NK-92 treated with Interleukin-12 subunit alpha and Interleukin-12 subunit beta, amount 100 ng/mL, for 24 hours (cell line): ENCODE data around the gene DBNL.
"Not testable (repeated sequence)": the region's sequence is repeated elsewhere in the genome, so short reads cannot be mapped to it uniquely, and the experiment has no call there.

ENCODE experiments used
- DNase-seq: peaks from one replicate; lab custom pipeline; 2025; lab: John Stamatoyannopoulos, UW

The DBNL gene

GRCh38 chr7:44044315-44045225 lies at the start of gene DBNL:
TSS of gene DBNL (plus strand) at chr7:44044702. CDS start at chr7:44044738, 36 bp downstream.
- DNase-seq = peak; percentile 79

GRCh38 chr7:43997532-43997931 lies 47.0 kb upstream of the DBNL start, which contains the start of gene SPDYE1:
TSS of gene SPDYE1 (plus strand) at chr7:43997897. CDS start at chr7:43999950, 2,053 bp downstream.
- DNase-seq = not testable (repeated sequence)

GRCh38 chr7:44012081-44012480 lies 32.4 kb upstream of the DBNL start:
- not testable (repeated sequence) for DNase-seq

- DNase-seq = not testable (repeated sequence)
These were observed 29.4 kb upstream of the DBNL start for GRCh38 chr7:44015090-44015489.

- peak; percentile 91 for DNase-seq
These were observed 25.4 kb upstream of the DBNL start for GRCh38 chr7:44018857-44019807.

GRCh38 chr7:44019825-44020224 lies 24.7 kb upstream of the DBNL start:
- DNase-seq = not testable (repeated sequence)

- not testable (repeated sequence) for DNase-seq
These were observed 22.4 kb upstream of the DBNL start for GRCh38 chr7:44022069-44022468.

GRCh38 chr7:44022796-44023467 lies 21.6 kb upstream of the DBNL start:
- DNase-seq = not testable (repeated sequence)

- DNase-seq = not testable (repeated sequence)
These were observed 15.1 kb upstream of the DBNL start for GRCh38 chr7:44029433-44029832.

GRCh38 chr7:44030029-44030428 lies 14.5 kb upstream of the DBNL start:
- not testable (repeated sequence) for DNase-seq

- not testable (repeated sequence) for DNase-seq
These were observed 13.2 kb upstream of the DBNL start for GRCh38 chr7:44031319-44031718.

- not testable (repeated sequence) for DNase-seq
These were observed 12.5 kb upstream of the DBNL start for GRCh38 chr7:44032031-44032430.

GRCh38 chr7:44033971-44034844 lies 10.3 kb upstream of the DBNL start:
- DNase-seq = not testable (repeated sequence)

- not testable (repeated sequence) for DNase-seq
These were observed 8.1 kb upstream of the DBNL start for GRCh38 chr7:44036364-44036763.

GRCh38 chr7:44037951-44038350 lies 6.6 kb upstream of the DBNL start:
- DNase-seq = not testable (repeated sequence)

GRCh38 chr7:44038553-44038952 lies 5.9 kb upstream of the DBNL start:
- not testable (repeated sequence) for DNase-seq

GRCh38 chr7:44038961-44039558 lies 5.4 kb upstream of the DBNL start:
- peak; percentile 66 for DNase-seq

- not testable (repeated sequence) for DNase-seq
These were observed 4.6 kb upstream of the DBNL start for GRCh38 chr7:44039800-44040492.

- DNase-seq = peak; percentile 36
These were observed 4.0 kb upstream of the DBNL start for GRCh38 chr7:44040493-44040891.

- DNase-seq = no peak
These were observed 2.3 kb upstream of the DBNL start for GRCh38 chr7:44042221-44042620.
